ENCODE data around the gene CFAP100.

DNA sequence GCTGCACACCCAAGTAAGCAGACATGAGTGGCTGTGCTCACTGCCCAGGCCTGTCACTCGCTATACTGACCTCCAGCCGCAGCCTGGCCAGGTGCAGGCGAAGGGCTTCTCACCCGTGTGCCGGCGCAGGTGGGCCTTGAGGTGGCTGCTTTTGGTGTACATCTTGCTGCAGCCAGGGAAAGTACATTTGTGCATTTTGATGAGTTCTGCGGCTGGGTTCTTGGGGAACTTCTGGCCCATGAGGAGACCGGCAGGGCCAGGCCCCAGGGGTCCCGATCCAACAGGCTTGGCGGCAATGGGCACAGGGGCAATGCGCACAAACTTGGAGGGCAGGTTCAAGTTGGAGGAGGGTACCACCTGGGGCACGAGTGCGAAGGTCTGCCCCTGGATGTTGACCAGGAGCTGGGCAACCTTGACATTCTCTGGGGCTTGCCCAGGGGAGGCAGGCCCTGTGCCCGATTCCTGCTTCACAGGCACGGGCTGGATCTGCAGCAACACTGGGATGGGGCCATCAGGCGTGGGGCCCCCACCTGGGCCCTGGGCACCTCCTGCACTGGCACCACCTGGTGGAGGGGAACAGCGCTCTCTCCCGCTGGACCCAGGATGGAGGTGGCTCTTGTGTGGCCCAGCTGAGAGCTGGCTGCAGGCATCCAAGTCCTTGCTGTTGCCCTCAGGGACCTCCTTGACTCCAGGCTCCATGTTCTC is 42.8 kb upstream of the CFAP100 start:
- TF ChIP-seq, protein P1, sequence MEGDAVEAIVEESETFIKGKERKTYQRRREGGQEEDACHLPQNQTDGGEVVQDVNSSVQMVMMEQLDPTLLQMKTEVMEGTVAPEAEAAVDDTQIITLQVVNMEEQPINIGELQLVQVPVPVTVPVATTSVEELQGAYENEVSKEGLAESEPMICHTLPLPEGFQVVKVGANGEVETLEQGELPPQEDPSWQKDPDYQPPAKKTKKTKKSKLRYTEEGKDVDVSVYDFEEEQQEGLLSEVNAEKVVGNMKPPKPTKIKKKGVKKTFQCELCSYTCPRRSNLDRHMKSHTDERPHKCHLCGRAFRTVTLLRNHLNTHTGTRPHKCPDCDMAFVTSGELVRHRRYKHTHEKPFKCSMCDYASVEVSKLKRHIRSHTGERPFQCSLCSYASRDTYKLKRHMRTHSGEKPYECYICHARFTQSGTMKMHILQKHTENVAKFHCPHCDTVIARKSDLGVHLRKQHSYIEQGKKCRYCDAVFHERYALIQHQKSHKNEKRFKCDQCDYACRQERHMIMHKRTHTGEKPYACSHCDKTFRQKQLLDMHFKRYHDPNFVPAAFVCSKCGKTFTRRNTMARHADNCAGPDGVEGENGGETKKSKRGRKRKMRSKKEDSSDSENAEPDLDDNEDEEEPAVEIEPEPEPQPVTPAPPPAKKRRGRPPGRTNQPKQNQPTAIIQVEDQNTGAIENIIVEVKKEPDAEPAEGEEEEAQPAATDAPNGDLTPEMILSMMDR (conservative IDR thresholded peaks at IDR 0.05) = no peak
- no peak for TF ChIP-seq EZH2 (IDR thresholded peaks at IDR 0.05; ENCODE audit: low read depth)

Measured in PC-9 (cell line).